ENCODE results near the gene PGM3.

- TF ChIP-seq, protein P1, sequence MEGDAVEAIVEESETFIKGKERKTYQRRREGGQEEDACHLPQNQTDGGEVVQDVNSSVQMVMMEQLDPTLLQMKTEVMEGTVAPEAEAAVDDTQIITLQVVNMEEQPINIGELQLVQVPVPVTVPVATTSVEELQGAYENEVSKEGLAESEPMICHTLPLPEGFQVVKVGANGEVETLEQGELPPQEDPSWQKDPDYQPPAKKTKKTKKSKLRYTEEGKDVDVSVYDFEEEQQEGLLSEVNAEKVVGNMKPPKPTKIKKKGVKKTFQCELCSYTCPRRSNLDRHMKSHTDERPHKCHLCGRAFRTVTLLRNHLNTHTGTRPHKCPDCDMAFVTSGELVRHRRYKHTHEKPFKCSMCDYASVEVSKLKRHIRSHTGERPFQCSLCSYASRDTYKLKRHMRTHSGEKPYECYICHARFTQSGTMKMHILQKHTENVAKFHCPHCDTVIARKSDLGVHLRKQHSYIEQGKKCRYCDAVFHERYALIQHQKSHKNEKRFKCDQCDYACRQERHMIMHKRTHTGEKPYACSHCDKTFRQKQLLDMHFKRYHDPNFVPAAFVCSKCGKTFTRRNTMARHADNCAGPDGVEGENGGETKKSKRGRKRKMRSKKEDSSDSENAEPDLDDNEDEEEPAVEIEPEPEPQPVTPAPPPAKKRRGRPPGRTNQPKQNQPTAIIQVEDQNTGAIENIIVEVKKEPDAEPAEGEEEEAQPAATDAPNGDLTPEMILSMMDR (IDR thresholded peaks at IDR 0.05), result no peak
- no peak for TF ChIP-seq POLR2A (IDR thresholded peaks at IDR 0.05)
Observed at GRCh38 chr6:83124553-83124952, 68.5 kb downstream of the PGM3 start.

Data from testis (tissue), 2 donors.